NOMO-1 (cell line): ENCODE measurements around the gene AP2A1.

Source experiments
- DNase-seq, 2 experiments: peaks; one replicate each; lab custom pipeline; 2025; ENCODE audit not compliant: unreplicated experiment in 2 of 2; lab: John Stamatoyannopoulos, UW

The AP2A1 gene

DNA sequence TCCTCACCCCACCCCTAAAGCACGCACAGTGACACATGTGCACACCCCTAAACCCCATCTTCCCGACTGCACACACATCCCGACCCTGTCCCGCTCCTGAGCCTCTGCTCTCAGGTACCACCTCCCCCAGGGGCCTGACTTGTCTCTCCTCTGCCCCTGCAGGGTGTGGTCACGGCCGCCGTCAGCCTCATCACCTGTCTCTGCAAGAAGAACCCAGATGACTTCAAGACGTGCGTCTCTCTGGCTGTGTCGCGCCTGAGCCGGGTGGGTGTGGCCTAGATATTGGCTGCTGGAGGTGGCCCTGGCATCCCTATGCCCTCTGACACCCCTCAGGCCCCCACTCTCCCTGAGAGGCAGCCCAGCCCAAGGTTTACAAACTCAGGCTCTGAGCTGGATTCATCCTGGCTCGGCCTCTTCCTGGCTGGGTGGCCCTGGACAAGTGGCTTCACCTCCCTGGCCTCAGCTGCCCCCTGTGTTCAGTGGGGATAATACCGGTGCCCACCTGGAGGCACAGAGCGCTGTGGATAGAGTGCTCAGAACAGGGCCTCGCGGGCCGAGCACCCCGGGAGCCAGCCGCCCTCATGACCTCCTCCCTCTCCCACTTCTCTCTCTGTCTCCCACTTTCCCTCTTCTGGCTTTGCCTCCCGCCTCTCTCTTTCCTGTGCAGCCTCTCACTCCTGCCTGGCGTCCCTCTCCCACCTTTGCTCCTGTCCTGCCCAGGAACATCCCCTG lies 26.2 kb downstream of the AP2A1 start:
- no peak for DNase-seq

DNA sequence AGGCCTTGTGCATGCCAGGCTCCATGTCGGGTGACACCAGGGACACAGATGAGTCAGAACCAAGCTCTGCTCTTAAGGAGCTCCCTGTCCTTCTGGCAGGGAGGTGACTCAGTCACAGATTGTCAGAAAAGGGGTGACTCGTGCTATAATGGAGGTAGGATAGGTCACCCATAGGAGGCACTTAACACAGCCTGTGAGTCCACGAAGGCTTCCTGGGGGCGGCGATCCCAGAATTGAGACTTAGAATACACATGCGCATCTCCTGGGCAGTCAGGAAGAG lies 26.7 kb downstream of the AP2A1 start:
- DNase-seq: no peak

DNA sequence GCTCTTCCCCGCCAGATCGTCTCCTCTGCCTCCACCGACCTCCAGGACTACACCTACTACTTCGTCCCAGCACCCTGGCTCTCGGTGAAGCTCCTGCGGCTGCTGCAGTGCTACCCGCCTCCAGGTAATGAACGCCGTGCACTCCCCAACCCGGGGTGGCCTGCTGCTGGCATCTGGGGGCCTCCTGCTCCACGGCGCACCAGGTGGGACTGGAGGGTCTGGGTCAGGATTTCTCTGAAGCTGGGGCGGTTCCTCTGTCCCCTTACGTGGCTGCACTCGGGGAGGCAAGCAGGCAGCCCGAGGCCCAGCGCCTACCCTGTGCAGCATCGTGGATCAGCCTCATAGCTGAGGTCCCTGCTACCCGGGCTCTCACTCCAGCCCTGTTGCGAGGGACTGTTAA lies 28.8 kb downstream of the AP2A1 start:
- DNase-seq: no peak

DNA sequence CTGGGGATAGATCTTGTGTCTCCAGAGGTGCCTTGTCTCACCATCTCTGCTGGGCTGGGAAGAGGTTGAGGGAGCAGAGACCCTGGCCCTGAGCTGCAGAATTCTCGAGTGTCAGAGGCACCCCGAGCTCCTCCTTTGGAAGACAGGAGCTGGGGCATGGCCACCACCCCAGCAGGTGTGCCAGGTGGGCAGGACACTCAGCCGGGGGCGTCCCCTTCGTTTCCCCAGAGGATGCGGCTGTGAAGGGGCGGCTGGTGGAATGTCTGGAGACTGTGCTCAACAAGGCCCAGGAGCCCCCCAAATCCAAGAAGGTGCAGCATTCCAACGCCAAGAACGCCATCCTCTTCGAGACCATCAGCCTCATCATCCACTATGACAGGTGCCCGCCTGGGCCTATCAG lies 31.8 kb downstream of the AP2A1 start:
- no peak for DNase-seq

DNA sequence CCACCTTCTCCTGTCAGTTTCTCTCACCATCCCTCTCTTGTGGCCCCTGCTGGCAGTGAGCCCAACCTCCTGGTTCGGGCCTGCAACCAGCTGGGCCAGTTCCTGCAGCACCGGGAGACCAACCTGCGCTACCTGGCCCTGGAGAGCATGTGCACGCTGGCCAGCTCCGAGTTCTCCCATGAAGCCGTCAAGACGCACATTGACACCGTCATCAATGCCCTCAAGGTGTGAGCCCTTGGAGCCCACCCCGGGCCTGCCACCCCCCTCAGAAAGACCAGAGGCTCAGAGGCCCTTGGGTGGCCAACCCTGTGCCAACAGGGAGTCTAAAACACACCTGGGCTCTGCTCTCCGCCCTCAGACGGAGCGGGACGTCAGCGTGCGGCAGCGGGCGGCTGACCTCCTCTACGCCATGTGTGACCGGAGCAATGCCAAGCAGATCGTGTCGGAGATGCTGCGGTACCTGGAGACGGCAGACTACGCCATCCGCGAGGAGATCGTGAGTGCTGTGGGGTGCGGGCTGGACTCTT lies 32.5 kb downstream of the AP2A1 start:
- no peak for DNase-seq

DNA sequence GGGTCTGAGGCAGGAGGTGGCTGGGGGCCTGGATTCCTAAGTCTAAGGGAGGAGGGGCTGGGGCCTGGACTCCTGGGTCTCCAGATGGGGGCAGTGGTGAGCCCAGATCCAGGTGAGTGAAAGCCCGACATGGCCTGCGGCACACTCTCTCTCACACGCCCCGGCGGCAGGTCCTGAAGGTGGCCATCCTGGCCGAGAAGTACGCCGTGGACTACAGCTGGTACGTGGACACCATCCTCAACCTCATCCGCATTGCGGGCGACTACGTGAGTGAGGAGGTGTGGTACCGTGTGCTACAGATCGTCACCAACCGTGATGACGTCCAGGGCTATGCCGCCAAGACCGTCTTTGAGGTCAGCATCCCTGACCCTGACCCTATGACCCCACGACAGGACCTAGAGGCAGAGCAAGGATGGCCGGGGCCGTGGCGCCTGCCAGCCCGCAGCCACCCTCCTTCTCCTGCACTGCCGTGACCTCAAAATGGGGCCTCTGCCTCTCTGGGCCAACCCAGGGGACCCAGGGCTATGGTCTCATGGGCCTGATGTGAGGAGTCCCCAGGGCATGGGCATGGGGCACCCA lies 33.1 kb downstream of the AP2A1 start:
- DNase-seq: no peak

DNA sequence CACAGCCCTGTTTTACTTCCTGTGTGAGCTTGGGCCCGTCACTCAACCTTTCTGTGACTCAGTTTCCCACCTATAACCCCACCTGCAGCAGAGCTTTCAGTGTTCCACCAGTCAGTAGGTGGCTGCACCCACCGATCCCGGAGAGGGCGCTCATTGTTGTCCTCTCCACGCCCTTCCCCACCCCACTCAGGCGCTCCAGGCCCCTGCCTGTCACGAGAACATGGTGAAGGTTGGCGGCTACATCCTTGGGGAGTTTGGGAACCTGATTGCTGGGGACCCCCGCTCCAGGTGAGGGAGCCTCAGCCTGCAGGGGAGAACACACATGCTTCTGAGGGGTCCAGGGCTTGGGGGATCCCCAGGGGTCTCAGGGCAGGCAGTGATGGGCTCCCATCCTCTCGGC lies 34.0 kb downstream of the AP2A1 start:
- DNase-seq: no peak

DNA sequence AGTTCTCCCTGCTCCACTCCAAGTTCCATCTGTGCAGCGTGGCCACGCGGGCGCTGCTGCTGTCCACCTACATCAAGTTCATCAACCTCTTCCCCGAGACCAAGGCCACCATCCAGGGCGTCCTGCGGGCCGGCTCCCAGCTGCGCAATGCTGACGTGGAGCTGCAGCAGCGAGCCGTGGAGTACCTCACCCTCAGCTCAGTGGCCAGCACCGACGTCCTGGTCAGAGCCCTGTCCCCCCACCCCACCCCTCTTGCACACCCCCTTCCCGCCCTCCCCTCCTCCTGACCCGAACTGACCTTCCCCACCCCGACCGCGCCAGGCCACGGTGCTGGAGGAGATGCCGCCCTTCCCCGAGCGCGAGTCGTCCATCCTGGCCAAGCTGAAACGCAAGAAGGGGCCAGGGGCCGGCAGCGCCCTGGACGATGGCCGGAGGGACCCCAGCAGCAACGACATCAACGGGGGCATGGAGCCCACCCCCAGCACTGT lies 34.6 kb downstream of the AP2A1 start:
- DNase-seq: no peak

DNA sequence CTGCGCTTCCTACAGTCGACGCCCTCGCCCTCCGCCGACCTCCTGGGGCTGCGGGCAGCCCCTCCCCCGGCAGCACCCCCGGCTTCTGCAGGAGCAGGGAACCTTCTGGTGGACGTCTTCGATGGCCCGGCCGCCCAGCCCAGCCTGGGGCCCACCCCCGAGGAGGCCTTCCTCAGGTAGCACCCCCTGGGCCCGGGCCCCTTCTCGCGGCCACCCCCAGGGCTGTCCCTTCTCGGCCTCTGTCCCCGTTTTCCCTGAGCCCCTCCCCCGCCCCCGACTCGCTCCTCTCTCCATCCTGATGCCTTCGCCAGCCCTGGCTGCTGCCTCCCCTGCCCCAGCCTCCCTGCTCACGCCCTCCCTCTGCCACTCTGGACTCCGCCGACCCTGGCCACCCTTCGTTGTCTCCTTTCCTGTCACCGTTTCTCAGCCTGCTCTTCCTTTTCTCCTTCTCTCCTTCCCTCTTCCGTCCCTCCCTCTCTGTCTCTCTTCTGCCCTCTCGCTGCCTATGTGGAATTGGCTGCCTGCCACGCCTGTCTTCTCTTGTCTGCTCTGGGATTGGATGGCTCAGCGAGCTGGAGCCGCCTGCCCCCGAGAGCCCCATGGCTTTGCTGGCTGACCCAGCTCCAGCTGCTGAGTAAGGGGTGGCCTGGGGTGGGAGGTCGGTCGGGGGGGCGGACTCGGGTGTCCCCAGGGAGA lies 35.3 kb downstream of the AP2A1 start:
- no peak for DNase-seq

DNA sequence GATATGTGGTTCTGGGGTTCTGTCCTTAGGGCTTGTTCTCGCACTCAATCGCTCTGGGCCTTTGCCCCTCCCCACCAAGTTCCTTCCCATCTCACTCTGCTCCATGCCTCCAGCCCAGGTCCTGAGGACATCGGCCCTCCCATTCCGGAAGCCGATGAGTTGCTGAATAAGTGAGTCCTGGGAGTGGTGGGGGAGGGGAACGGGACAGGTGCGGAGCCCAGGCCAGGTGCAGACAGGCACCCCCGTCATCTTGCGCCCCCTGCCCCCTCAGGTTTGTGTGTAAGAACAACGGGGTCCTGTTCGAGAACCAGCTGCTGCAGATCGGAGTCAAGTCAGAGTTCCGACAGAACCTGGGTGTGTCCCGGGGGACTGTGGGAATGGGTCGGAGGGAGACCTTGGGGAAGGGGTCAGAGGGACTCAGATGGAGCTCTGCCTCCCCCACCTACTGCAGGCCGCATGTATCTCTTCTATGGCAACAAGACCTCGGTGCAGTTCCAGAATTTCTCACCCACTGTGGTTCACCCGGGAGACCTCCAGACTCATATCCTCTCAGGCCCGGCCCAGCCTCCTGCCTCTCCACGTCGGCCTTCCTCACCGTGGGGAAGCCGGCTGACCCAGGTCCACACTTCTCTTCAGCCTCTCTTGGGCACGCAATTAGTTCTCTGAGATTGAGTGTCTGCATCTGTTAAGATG lies 36.2 kb downstream of the AP2A1 start:
- DNase-seq: no peak

DNA sequence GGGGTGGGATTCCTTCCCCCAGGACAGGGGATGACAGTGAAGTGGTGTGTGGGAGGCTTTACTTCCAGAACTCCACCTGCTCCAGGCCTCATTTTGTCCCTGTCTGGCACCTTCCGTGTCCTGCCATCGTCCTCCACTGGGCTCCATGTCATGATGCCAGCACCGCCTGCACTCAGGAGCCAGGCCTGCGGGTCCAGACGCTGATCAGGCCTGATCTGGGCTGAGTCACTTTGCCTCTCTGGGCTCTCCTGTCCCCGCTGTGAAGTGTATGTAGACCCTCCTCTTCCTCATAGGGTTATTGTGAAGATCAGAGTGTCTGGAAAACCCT lies 36.7 kb downstream of the AP2A1 start:
- no peak for DNase-seq

DNA sequence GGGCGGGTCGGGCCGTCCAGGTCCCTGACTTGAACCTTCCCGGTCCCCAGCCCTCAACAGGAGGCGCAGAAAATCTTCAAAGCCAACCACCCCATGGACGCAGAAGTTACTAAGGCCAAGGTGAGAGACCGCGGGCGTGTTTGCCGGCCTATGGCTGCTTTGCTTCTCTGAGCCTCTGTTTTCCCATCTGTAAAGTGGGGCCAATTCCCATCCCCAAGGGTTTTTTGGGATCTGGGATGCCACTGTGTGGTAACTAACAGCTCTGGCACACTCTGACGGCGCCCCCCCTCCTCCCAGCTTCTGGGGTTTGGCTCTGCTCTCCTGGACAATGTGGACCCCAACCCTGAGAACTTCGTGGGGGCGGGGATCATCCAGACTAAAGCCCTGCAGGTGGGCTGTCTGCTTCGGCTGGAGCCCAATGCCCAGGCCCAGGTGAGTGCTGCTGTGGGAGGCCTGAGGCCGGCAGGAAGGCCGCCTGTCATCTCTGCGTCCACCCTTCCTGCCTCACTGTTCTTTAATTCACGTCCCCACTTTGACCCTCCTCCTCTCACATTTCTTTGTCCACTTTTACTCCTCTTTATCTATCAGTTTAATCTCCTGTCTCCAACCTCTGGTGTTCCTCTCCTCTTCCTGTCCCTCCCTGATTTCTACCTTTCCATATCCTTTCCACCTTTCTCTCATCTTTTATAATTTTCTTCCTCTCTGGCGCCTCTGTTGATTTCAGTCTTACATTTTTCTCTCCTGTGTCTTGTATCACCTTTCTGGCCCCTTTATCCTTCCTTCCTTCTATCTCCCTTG lies 39.2 kb downstream of the AP2A1 start:
- DNase-seq: no peak

DNA sequence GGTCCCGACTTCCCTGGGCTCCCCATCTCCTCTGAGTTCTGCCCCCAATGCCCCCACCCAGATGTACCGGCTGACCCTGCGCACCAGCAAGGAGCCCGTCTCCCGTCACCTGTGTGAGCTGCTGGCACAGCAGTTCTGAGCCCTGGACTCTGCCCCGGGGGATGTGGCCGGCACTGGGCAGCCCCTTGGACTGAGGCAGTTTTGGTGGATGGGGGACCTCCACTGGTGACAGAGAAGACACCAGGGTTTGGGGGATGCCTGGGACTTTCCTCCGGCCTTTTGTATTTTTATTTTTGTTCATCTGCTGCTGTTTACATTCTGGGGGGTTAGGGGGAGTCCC lies 39.8 kb downstream of the AP2A1 start:
- DNase-seq: no peak

DNA sequence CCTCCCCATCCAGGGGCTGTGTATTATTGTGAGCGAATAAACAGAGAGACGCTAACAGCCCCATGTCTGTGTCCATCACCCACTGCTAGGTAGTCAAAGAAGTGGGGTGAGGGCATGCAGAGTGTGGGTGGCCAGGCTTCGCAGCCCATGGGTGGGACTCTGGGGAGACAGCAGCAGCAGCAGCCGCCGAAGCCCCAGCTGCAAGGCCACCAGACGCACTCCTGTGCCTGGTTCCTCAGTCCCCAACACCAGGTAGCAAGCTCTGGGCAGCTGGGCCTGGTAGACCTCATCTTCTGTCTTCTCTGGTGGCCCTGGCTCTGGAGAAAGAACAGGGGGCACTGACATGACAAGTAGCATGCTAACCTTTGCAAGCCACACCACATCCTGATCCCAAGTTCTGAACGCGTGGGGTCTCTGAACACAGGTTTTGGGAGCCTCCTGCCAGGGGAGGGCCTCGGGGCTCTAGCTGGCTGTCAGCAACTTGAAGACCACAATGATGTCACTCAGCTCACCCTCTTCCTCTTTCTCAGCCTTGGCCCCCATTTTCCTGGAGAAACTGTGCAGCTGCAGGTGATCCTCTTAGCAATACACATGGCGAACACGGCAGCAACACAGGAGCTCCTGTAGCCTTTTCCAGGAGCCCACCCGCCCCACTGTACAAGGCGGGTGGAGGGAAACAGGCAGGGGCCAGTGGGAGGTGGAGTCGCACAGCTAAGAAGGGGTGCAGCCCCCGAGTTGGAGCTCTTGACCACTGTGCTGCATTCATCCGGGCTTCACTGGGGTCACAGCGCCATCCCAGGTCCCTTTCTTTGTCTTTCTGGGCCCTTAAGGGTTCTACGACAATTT lies 40.5 kb downstream of the AP2A1 start:
- peak; percentile 12 to 60 for DNase-seq

DNA sequence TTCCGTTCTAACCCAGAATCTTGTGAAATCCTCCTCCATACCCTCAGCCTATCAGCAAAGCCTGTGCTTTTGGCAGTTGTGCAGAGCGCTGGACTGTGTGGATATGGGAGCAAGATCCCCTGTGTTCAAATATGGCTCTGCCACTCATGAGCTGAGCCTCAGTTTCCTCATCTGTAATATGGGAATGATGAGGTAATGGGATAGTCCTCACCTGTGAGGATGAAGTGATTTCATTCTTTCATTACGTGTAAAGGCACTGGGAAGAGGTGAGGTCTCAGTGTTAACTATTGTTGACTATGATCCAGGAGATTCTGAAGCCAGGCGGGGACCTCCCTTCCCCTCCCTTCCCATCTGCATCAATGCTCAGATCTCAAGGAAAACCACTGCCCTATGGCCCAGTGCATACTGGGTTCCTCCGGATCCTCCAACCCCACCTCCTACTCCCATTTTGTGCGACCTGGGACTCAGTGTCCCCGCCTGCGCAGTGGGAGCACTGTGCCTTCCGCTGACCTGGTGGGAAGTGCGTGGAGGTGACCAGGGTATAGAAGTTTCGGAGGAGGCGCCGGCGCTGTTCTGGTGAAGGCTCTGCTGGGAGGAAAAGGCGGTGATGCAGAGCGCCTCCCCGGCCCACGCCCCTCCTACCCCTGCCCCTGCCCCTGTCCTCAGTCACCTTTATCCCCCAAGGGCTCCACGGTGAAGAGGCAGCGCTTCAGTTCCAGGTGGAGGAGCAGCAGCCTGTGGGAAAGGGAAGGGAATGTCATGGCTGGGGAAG lies 41.3 kb downstream of the AP2A1 start:
- DNase-seq: no peak

DNA sequence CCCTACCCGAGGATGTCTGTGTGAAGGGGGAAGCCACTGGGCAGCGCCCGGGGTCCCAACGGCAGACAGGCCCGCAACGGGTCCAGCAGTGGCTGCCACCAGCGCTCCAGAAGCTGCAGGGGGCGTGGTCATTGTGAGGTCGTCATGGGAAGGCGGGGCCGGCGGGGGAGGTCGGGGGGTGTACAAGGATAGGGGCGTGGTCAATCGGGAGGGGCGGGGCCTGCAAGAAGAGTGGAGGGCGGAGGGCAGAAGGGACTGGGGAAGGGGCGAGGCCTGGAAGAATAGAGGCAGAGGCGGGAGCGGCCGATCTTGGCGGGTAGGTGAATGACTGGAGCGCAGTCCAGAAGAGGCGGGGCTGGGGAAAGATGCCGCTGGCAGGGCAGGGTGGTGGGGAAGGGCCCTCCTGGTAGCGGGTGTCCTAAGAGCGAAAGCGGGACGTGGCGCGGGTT lies 41.9 kb downstream of the AP2A1 start:
- no peak for DNase-seq

DNA sequence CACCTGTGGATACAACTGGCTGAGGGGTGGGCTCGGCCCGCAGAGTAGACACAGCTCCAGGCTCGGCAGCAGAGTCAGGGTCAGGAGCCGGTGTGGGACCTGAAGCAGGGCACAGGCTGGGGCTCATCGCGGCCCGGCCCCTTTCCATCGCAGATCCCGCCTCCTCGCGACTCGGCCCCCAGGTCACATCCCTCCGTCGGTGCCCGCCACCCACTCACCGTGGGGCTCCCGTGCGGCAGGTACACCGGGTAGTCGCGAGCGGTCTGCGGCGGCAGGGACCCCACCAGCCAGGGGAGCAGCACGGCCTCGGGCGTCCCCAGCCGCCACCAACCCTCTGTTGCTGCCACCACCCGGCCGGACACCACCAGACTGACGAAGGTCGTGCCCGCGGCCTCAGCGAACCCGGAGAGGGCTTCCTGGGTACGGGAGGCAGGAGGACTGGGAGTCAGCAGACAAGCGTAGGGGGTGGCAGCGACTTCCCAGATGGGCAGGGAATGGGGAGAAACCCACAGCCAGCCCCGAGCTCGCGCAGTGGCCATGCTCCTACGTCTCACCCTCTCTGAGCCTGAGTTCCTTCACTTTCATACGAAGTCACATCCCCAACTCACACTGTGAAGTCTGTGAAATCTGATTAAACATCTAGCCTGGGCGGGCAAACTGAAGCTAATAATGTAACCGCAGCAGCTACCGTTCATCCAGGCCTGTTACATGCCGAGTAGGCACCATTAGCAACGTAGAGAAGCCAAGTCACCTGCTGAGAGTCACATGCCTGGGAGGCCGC lies 42.5 kb downstream of the AP2A1 start:
- no peak for DNase-seq

DNA sequence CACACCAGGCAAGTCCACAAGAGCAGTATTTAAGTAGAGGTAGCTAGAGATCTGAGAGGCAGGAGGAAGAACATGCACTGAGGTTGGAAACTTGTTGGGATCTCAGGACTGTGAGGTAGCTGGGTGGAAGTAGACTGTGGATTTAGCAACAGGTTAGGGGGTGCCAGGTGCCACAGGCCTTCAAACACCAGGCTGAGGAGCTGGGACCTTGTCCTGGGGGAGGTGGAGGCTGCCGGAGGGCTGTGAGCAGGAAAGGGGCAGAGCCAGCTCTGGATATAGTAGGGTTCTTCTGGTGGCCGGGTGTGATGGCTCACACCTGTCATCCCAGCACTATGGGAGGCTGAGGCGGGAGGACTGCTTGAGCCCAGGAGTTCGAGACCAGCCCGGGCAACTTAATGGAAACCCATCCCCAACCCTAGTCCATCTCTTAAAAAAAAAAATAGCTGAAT lies 43.2 kb downstream of the AP2A1 start:
- no peak for DNase-seq
